Measurements from ENCODE around the gene C9orf153. TPM values are rescaled to one million over a fixed set of nuclear protein-coding genes. Genes with fewer than 3 reads are reported as not detected.
"Not testable (repeated sequence)": the region's sequence is repeated elsewhere in the genome, so short reads cannot be mapped to it uniquely, and the experiment has no call there.

The C9orf153 gene
- total RNA-seq, 3 donors from 2014 or later: 0.18 to 0.73 TPM; not detected in 1

DNA sequence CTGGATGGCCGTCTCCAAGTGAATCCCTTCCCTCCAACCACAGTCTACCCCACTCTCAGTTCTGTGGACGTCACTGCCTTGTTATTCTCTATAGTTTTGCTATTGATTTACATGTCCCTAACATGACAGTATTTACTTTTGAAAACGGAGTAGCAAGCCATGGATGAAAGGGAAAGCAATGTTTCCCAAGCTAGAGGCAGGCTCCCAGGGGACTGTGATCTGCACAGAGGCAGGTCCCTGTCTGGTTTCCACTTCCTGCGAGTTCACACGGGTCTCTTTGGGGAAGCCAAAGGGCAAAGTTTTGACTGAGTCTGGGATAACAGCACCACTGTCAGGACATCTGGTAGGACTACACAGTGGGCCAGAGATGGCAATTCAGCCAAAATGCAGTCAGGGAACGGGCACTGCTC is 12.7 kb downstream of the C9orf153 start:
- no peak for ATAC-seq
- Mint-ChIP-seq H3K9me3 (no peaks in the 10 kb centered on the region), H3K36me3 (ENCODE audit: insufficient read depth) (no peaks in the 10 kb centered on the region), H3K4me3 (no peak overlapping the region), H3K27me3 (ENCODE audit: low read depth) (peaks cover 9% of the 10 kb centered on the region), H3K4me1 (ENCODE audit: low read depth) (no peaks in the 10 kb centered on the region)
- no peak for DNase-seq

GRCh38 chr9:86242071-86242470 is 17.4 kb downstream of the C9orf153 start:
- DNase-seq: no peak
- no peak overlapping the region for H3K4me3 Mint-ChIP-seq
- peaks cover 4% of the 10 kb centered on the region for H3K27me3 Mint-ChIP-seq (ENCODE audit: low read depth)
- no peaks in the 10 kb centered on the region for H3K9me3 Mint-ChIP-seq
- H3K4me1 Mint-ChIP-seq (ENCODE audit: low read depth): no peaks in the 10 kb centered on the region
- ATAC-seq: no peak
- H3K36me3 Mint-ChIP-seq (ENCODE audit: insufficient read depth): no peaks in the 10 kb centered on the region

- Mint-ChIP-seq H3K36me3 (ENCODE audit: insufficient read depth) (no peaks in the 10 kb centered on the region), H3K9me3 (no peaks in the 10 kb centered on the region), H3K27me3 (ENCODE audit: low read depth) (no peaks in the 10 kb centered on the region), H3K4me3 (no peak overlapping the region), H3K4me1 (ENCODE audit: low read depth) (no peaks in the 10 kb centered on the region)
- DNase-seq (no peak), ATAC-seq (peak; percentile 43 to 48)
Measured at GRCh38 chr9:86241216-86241615, 18.2 kb downstream of the C9orf153 start.

DNA sequence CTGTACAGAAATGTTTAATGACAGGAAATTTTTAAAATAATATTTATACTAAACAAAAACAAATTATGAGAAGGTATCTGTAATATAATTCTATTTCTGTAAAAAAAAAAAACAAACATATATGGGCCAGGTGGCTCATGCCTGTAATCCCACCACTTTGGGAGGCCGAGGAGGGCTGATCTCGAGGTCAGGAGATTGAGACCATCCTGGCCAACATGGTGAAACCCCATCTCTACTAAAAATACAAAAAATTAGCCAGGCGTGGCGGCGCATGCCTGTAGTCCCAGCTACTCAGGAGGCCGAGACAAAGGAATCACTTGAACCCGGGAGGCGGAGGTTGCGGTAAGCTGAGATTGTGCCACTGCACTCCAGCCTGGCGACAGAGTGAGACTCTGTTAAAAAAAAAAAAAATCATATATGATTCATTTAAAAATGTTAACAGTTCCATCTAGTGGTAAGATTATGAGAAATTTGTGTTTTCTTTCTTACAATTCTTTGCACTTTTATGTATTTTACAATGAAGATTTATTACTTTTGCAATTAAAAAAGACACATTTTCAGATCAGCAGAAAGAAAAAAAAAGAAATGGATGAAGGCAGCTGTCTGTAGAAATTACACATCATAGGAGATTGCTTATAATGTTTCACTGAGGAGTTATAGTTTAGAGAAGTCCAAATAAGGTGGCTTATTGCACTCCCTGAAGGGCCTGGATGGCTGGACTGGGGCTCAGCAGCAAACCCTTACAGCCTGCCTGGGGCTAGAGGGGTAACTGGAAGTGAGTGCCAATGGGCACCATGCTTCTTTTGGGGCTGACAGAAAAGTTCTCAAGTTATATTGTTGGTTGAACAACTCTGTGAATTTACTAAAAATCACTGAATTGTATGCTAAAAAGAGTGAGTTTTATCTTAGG is 20.3 kb downstream of the C9orf153 start:
- H3K4me3 Mint-ChIP-seq: no peak overlapping the region
- ATAC-seq: no peak
- no peaks in the 10 kb centered on the region for H3K36me3 Mint-ChIP-seq (ENCODE audit: insufficient read depth)
- no peaks in the 10 kb centered on the region for H3K4me1 Mint-ChIP-seq (ENCODE audit: low read depth)
- H3K9me3 Mint-ChIP-seq: no peaks in the 10 kb centered on the region
- peaks cover under 1% of the 10 kb centered on the region for H3K27me3 Mint-ChIP-seq (ENCODE audit: low read depth)
- DNase-seq: no peak

- DNase-seq (no peak), ATAC-seq (no peak)
- Mint-ChIP-seq H3K9me3 (no peaks in the 10 kb centered on the region), H3K36me3 (ENCODE audit: insufficient read depth) (no peaks in the 10 kb centered on the region), H3K4me1 (ENCODE audit: low read depth) (no peaks in the 10 kb centered on the region), H3K4me3 (no peak overlapping the region), H3K27me3 (ENCODE audit: low read depth) (peaks cover 6% of the 10 kb centered on the region)
Measured at GRCh38 chr9:86230858-86231257, 28.6 kb downstream of the C9orf153 start.

DNA sequence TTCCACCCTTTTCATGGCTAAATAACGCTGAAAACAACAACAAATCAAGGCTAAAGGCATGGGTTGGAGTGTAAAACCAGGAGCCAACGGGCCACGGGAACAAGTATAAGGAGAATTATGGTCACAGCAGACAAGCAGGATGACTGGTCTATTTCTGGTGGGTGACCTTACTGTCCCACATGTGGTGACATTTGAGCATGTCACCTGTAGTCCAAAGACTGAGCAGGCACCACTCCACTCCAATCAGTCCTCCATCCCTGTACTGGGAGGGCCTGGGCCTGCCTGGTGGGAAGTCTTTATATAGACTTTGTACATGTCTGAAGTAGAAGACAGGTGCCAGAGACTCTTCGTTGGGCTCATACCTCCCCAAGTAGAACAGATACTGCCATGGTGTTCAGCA is 36.8 kb downstream of the C9orf153 start:
- Mint-ChIP-seq H3K27me3 (ENCODE audit: low read depth) (peaks cover 8% of the 10 kb centered on the region), H3K9me3 (no peaks in the 10 kb centered on the region), H3K4me3 (no peak overlapping the region), H3K36me3 (ENCODE audit: insufficient read depth) (no peaks in the 10 kb centered on the region), H3K4me1 (ENCODE audit: low read depth) (no peaks in the 10 kb centered on the region)
- no peak for ATAC-seq
- DNase-seq: no peak

GRCh38 chr9:86219606-86220005 is 39.9 kb downstream of the C9orf153 start:
- Mint-ChIP-seq H3K4me3 (no peak overlapping the region), H3K4me1 (ENCODE audit: low read depth) (no peaks in the 10 kb centered on the region), H3K9me3 (no peaks in the 10 kb centered on the region), H3K36me3 (ENCODE audit: insufficient read depth) (no peaks in the 10 kb centered on the region), H3K27me3 (ENCODE audit: low read depth) (peaks cover 8% of the 10 kb centered on the region)
- DNase-seq: no peak
- no peak for ATAC-seq

DNA sequence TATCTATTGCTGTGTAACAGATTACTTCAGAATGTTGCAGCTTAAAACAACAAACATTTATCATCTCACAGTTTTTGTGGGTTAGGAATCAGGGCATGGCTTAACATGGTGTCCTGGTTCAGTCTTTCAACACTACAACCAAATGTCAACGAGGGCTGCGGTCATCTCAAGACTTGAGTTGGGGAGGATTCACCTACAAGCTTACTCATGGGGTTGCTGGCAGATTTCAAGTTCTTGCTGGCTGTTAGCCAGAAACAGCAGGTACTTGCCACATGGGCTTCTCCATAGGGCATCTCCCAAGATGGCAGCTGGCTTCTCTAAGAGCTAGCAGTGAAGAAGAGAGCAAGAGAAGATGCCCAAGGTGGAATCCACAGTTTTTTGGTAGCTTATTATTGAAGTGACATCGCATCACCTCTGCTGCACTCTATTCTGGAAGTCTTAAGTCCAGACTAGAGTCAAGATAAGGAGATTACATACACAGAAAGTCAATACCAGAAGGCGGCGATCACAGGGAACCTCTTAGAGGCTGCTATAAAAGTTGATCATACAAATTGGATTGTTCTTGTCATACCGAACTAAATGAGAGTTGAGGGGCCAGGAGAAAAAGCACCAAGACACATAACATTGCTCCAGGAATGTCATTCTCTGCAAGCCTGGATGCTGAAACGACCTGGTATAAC is 42.2 kb downstream of the C9orf153 start:
- Mint-ChIP-seq H3K4me3 (no peak overlapping the region), H3K36me3 (ENCODE audit: insufficient read depth) (no peaks in the 10 kb centered on the region), H3K9me3 (no peaks in the 10 kb centered on the region), H3K27me3 (ENCODE audit: low read depth) (no peaks in the 10 kb centered on the region), H3K4me1 (ENCODE audit: low read depth) (no peaks in the 10 kb centered on the region)
- DNase-seq (no peak), ATAC-seq (no peak)

DNA sequence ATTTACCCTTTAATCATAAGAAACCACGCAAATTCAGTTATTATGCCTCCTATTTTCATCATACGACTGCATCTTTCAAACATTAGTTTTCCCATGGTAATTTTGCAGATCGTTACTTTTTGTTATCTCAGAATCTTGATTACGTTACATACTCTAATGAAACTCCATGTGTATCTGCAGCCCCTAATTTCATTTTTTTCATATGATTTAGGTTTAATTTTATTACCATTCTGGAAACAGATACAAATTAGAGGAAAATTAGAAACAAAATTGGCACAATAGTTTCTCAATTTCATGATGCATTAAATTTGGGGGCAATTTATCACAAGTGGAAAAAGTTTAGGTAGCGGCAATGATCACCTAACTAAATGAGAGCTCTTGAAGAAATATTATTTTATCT is 52.3 kb downstream of the C9orf153 start:
- peaks cover 2% of the 10 kb centered on the region for H3K27me3 Mint-ChIP-seq (ENCODE audit: low read depth)
- H3K36me3 Mint-ChIP-seq (ENCODE audit: insufficient read depth): no peaks in the 10 kb centered on the region
- no peak overlapping the region for H3K4me3 Mint-ChIP-seq
- peaks cover under 1% of the 10 kb centered on the region for H3K4me1 Mint-ChIP-seq (ENCODE audit: low read depth)
- ATAC-seq: no peak
- no peak for DNase-seq
- H3K9me3 Mint-ChIP-seq: no peaks in the 10 kb centered on the region

DNA sequence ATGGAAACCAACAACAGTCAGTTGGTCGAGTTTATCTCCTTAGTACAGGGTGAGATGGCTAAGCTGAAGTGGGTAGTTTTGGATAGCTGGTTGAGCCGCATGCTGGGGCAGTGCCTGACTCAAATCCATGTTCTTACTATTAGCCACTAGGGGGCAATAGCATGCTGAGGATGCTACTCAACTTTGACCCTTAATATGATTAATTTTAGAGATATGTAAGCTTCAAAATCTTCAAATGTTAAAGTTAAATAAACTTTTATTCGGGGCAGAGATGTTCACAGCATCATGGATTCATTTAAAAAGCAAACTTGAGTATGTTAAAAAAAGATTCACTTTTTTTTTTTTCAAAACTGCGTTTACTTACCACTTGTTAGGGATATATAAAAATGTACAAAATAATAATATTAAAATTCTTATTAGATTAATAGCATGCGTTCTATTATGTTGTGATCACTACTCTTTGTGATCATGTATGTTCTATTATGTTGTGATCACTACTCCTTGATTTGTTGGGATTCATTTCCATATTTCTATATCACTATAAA is 57.0 kb downstream of the C9orf153 start:
- Mint-ChIP-seq H3K27me3 (ENCODE audit: low read depth) (peaks cover 2% of the 10 kb centered on the region), H3K4me3 (no peak overlapping the region), H3K9me3 (no peaks in the 10 kb centered on the region), H3K4me1 (ENCODE audit: low read depth) (peaks cover 2% of the 10 kb centered on the region), H3K36me3 (ENCODE audit: insufficient read depth) (no peaks in the 10 kb centered on the region)
- ATAC-seq (peak; percentile 48 to 63), DNase-seq (no peak)

DNA sequence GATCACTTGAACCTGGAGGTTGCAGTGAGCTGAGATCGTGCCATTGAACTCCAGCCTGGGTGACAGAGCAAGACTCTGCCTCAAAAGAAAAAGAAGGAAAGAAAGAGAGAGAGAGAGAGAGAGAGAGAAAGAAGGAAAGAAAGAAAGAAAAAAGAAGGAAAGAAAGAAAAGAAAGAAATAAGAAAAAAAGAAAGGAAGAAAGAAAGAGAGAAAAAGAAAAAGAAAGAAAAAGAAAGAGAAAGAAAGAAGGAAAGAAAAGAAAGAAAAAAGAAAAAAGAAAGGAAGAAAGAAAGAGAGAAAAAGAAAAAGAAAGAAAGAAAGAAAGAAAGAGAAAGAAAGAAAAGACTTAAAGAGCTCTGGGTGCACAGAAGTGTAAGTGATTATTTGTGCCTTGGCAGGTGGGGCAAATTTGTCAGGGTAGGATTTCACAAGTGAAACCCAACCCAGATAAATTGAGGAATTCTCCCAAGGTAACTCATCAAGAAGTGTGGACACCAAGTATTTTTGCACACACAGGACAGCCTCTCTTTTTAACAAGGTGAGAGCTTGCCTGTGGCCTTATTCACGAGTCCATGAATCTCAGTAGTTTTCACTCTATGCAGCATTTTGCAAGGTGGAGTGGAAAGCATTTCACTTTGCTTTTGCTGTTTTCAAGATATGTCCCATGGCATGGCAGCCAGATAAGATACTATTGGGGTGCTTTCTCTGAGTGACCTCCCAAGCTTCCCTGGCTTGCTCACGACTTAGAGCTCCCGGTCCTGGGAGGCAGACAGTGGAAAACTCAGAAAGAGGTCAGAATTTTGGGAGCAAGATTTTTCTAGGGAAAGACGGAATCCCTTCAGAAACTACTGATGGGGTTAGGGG is 57.8 kb downstream of the C9orf153 start:
- Mint-ChIP-seq H3K36me3 (ENCODE audit: insufficient read depth) (no peaks in the 10 kb centered on the region), H3K9me3 (no peaks in the 10 kb centered on the region), H3K27me3 (ENCODE audit: low read depth) (peaks cover 2% of the 10 kb centered on the region), H3K4me3 (no peak overlapping the region), H3K4me1 (ENCODE audit: low read depth) (peaks cover 2% of the 10 kb centered on the region)
- ATAC-seq (no peak), DNase-seq (no peak)

DNA sequence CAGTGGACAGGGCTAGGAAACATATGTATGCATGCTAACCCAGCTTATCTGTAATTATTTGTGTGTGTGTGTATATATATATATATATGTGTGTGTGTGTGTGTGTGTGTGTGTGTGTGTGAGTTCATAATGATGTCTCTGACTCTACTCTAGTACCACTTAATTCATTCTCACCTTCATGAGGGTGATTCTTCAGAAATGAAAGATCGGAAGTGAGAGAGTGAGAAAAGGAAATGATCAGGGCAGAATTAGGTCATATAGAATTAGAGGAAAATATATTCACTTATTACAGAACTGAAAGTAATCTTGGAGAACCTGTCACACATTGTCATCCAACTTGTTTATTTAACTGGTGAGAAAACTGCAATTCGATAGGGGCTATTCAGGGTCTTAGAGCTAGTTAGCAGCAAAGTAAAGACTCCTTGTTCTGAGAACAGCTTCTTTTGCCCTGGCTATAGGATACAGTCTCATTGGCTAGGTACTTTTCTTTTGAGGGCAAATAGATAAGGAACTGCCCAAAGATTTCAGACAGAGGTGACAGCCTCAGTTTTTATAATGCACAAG is 58.8 kb downstream of the C9orf153 start:
- Mint-ChIP-seq H3K36me3 (ENCODE audit: insufficient read depth) (no peaks in the 10 kb centered on the region), H3K9me3 (no peaks in the 10 kb centered on the region)

DNA sequence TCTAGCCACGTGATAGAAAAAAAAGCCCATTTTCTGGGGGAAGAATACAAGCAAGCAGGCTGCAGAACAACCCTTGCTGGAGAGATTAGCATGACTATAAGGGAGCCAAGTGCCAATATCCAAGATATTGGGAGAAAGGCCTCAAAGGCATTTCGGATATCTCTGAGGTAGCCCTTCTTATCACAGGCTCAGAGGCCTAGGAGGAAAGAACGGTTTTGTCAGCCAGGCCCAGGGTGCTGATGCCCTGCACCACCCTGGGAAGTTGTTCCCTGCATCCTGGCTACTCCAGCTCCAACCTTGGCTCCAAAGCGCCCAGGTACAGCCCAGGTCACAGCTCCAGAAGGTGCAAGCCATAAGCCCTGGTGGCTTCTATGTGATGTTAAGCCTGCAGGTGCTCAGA is 66.4 kb downstream of the C9orf153 start:
- Mint-ChIP-seq H3K4me1 (ENCODE audit: low read depth) (no peaks in the 10 kb centered on the region), H3K9me3 (peaks cover 22% of the 10 kb centered on the region), H3K4me3 (no peak overlapping the region), H3K27me3 (ENCODE audit: low read depth) (no peaks in the 10 kb centered on the region), H3K36me3 (ENCODE audit: insufficient read depth) (peaks cover 3% of the 10 kb centered on the region)
- no peak for ATAC-seq
- DNase-seq: no peak

More for the DNA sequence above, 58.8 kb downstream of the C9orf153 start:
- ATAC-seq (no peak), DNase-seq (no peak)
- peaks cover 2% of the 10 kb centered on the region for H3K4me1 Mint-ChIP-seq (ENCODE audit: low read depth)
- H3K4me3 Mint-ChIP-seq: no peak overlapping the region
- H3K27me3 Mint-ChIP-seq (ENCODE audit: low read depth): peaks cover 2% of the 10 kb centered on the region

GRCh38 chr9:86190700-86191099 is 68.8 kb downstream of the C9orf153 start:
- DNase-seq; ATAC-seq; H3K36me3 Mint-ChIP-seq (ENCODE audit: insufficient read depth); H3K4me3 Mint-ChIP-seq; H3K27me3 Mint-ChIP-seq (ENCODE audit: low read depth); H3K4me1 Mint-ChIP-seq (ENCODE audit: low read depth): not testable (repeated sequence)
- peaks cover 22% of the 10 kb centered on the region for H3K9me3 Mint-ChIP-seq

Data from activated T-cell treated with anti-CD3 and anti-CD28 coated beads, Interleukin-2, amount 50 U/mL, for 4 hours (primary cell).